ENCODE data around the gene APLN.
A peak's percentile ranks its signal among the peaks of the same experiment; 100 is the strongest.

APLN gene

GRCh38 chrX:129654652-129655546 is at the start of gene APLN:
APLN (minus strand) TSS chrX:129654956; CDS start chrX:129654630, 326 bp downstream.
- H3K9me3 ChIP-seq, result no peaks in the 10 kb centered on the region
- peaks cover 46% of the 10 kb centered on the region for H3K27me3 ChIP-seq
- H3K4me1 ChIP-seq (ENCODE audit: control insufficient read depth in 1 of 2, insufficient read depth in 1 of 2, low read depth in 1 of 2, low read length in 1 of 2), result peaks cover 13 to 20% of the 10 kb centered on the region in 2 experiments
- TF ChIP-seq CTCF (IDR thresholded peaks at IDR 0.05), result no peak
- no peaks in the 10 kb centered on the region for H3K36me3 ChIP-seq
- H3K27ac ChIP-seq, result no peak within 1 kb of the TSS
- H3K4me3 ChIP-seq (ENCODE audit: low read depth in 1 of 2, low read length in 1 of 2), result peak within 1 kb of the TSS; percentile 38 to 49

- H3K27ac ChIP-seq, result no peak overlapping the region
- no peaks in the 10 kb centered on the region for H3K36me3 ChIP-seq
- no peak for TF ChIP-seq CTCF (IDR thresholded peaks at IDR 0.05)
- H3K4me1 ChIP-seq (ENCODE audit: control insufficient read depth in 1 of 2, insufficient read depth in 1 of 2, low read depth in 1 of 2, low read length in 1 of 2), result no peaks in the 10 kb centered on the region
- H3K4me3 ChIP-seq (ENCODE audit: low read depth in 1 of 2, low read length in 1 of 2), result no peak overlapping the region
- no peaks in the 10 kb centered on the region for H3K27me3 ChIP-seq
- no peaks in the 10 kb centered on the region for H3K9me3 ChIP-seq
Measured at GRCh38 chrX:129704491-129704890, 49.7 kb upstream of the APLN start.

- Histone ChIP-seq H3K9me3 (no peaks in the 10 kb centered on the region), H3K27ac (no peak overlapping the region), H3K4me1 (ENCODE audit: control insufficient read depth in 1 of 2, insufficient read depth in 1 of 2, low read depth in 1 of 2, low read length in 1 of 2) (no peaks in the 10 kb centered on the region), H3K4me3 (ENCODE audit: low read depth in 1 of 2, low read length in 1 of 2) (no peak overlapping the region), H3K27me3 (no peaks in the 10 kb centered on the region), H3K36me3 (no peaks in the 10 kb centered on the region)
- no peak for TF ChIP-seq CTCF (IDR thresholded peaks at IDR 0.05)
Measured at GRCh38 chrX:129701624-129702069, 46.9 kb upstream of the APLN start.

- H3K9me3 ChIP-seq, result no peaks in the 10 kb centered on the region
- no peak overlapping the region for H3K4me3 ChIP-seq (ENCODE audit: low read depth in 1 of 2, low read length in 1 of 2)
- no peak overlapping the region for H3K27ac ChIP-seq
- TF ChIP-seq CTCF (IDR thresholded peaks at IDR 0.05), result no peak
- no peaks in the 10 kb centered on the region for H3K27me3 ChIP-seq
- no peaks in the 10 kb centered on the region for H3K36me3 ChIP-seq
- H3K4me1 ChIP-seq (ENCODE audit: control insufficient read depth in 1 of 2, insufficient read depth in 1 of 2, low read depth in 1 of 2, low read length in 1 of 2), result no peaks in the 10 kb centered on the region
Measured at GRCh38 chrX:129700536-129700935, 45.8 kb upstream of the APLN start.

- no peaks in the 10 kb centered on the region for H3K36me3 ChIP-seq
- no peak for TF ChIP-seq CTCF (IDR thresholded peaks at IDR 0.05)
Measured at GRCh38 chrX:129698150-129698549, 43.4 kb upstream of the APLN start.

More at GRCh38 chrX:129698150-129698549, 43.4 kb upstream of the APLN start:
- Histone ChIP-seq H3K4me3 (ENCODE audit: low read depth in 1 of 2, low read length in 1 of 2) (no peak overlapping the region), H3K27ac (no peak overlapping the region), H3K27me3 (no peaks in the 10 kb centered on the region), H3K9me3 (no peaks in the 10 kb centered on the region), H3K4me1 (ENCODE audit: control insufficient read depth in 1 of 2, insufficient read depth in 1 of 2, low read depth in 1 of 2, low read length in 1 of 2) (no peaks in the 10 kb centered on the region)

Measured in neutrophil (primary cell).